Activated CD8-positive, alpha-beta memory T cell treated with anti-CD3 and anti-CD28 coated beads, Interleukin-2, amount 50 U/mL, for 1 hour (primary cell): ENCODE results near the gene PGS1.

Experiments
- DNase-seq: peaks from one replicate; pipeline ENCODE4 v3.0.0-alpha.2; 2020; ENCODE audit errors: extremely low read depth

PGS1 gene

DNA sequence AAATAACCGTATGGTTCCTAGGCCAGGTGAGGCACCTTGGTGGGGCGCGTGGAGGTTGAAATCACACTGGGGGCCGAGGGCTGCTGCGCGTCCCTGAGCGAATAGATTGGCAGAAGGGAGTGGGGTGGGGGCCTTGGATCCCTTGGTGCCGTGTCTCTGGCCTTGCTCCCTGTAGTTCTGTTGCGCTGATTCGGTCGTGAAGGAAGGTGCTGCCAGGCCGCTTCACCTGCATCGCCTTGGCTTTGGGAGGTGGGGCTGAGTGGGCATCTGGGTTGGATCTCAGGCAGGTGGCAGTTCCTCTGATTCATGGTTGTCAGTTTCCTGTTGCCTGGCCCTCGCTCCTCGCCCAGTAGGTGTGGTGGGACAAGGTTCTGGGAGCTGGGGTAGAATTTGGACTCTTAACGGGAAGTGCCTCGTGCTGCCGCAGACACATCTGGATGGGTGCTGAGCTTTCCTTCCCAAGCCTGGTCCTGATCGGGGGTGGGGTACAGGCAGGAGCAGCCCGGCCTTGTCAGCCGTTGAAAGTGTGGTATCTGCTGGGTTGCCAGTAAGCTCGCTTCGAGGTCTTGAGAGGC lies 30.1 kb downstream of the PGS1 start:
- DNase-seq: no peak

DNA sequence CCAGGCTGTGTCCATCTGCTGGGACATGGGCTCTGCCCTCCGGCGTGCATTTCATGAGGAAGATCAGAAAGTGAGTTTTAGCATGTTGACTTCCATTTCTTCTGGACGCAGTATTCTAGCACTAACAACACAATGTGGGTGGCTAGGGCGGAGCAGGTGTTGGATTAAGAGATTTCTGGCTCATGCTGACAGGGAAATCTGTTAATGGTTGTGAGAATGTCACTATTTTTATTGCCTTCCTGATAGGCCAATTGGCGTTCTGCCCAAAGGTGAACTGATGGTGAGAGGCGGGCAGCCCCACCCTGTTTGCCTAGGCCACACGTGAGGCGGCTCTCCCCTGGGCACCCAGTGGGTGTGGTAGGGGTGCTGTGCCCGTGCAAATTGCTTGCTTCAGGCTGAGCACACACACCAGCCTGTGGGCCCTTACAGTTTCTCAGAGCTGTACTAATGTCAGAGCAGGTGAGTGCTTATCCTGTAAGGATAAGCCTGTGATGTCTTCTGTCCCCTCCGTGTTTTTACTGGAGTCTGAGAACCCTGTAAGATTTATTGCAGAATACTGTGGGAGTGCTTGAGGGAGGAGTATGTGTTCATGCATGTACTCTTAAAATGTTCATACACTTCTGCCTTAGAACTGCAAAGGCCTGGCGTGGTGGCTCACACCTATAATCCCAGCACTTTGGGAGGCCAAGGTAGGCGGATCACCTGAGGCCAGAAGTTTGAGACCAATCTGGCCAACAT lies 30.9 kb downstream of the PGS1 start:
- no peak for DNase-seq

DNA sequence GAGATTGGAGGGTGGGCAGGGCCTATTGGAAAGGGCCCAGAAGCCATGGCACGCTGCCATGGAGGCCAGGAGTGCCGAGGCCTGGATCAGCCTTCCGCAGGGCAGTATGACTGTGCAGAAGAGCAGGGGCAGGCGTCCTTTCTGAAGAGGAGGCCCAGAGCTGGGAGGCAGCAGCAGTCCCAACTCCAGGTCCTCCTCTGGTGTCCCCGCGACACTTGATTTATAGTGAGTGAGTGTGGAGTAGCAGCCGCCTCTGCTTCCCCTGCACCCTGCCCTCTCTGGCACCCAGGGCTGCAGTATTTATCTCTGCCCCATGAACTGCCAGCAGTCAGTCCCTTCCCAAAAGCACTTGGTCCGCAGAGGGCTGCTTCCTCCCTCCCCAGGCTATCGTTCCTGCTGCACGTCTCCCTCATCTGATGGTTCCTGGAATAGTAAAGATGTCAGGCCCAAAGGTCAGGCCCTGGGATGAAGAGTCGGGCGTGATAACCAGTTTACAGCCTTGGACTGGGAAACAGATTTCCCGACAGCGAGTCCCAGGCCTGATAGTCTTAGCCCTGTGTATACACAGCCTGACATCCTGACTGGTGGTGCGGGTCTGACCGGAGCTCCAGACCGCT lies 32.9 kb downstream of the PGS1 start:
- no peak for DNase-seq

DNA sequence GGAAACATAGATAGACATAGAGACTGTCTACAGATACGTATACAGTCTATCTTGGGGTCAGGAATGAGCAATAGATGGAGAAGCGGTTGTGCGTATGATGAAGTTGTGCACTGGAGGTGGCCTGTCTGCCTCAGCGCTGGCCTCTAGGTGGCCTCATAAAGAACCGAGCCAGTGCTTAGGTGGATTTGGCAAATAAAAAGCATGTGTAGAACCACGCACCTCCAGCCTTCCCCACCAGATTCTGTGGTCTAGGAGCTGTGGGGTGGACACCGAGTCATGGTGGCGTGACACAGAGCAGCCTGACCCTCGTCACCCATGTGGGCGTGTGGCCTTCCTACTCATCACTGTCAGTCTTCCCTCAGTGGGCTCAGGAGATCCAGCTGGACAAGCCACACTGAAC lies 34.0 kb downstream of the PGS1 start:
- no peak for DNase-seq

DNA sequence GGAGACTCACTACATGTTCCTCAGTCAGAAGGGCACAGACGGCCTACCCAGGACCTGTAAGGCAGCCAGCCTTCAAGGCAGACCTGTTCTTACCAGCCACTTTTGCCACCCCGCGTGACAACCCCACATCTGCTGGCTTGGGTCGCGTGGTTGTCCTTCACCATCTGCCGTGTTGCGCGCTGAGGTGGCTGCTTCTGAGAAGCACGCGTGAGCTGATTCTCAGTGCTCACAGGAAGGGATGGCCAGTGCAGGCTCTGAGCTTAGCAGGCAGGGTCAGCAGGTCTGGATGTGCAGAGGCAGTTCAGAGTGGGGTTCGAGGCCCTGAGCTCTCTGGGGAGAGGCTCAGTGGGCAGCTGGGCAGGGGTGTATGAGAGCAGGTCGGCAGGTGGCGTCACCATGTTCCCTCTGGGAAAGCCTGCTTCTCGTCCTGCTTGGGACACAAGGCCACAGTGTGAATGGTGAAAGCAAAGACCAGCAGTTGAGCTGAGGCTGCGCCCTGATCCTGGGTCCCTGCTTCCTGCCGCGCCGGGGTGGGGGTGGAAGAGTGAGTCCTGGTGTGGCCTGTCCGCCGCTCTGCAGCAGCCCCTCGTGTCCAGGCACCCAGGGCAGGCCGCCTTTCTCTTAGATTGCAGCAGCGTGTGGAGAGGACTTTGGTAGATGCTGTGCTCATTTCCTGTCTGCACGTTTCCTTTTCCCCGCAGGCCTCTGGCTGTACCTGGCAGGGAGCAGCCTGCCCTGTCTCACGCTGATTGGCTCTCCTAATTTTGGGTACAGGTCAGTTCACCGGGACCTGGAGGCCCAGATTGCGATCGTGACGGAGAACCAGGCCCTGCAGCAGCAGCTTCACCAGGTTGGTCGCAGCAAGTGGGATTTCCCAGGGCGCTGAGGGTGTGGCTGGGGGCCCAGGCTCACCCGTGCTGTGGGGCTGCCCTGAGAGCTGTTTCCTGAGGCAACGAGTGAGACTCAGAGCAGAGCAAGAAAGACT lies 36.0 kb downstream of the PGS1 start:
- DNase-seq: no peak

DNA sequence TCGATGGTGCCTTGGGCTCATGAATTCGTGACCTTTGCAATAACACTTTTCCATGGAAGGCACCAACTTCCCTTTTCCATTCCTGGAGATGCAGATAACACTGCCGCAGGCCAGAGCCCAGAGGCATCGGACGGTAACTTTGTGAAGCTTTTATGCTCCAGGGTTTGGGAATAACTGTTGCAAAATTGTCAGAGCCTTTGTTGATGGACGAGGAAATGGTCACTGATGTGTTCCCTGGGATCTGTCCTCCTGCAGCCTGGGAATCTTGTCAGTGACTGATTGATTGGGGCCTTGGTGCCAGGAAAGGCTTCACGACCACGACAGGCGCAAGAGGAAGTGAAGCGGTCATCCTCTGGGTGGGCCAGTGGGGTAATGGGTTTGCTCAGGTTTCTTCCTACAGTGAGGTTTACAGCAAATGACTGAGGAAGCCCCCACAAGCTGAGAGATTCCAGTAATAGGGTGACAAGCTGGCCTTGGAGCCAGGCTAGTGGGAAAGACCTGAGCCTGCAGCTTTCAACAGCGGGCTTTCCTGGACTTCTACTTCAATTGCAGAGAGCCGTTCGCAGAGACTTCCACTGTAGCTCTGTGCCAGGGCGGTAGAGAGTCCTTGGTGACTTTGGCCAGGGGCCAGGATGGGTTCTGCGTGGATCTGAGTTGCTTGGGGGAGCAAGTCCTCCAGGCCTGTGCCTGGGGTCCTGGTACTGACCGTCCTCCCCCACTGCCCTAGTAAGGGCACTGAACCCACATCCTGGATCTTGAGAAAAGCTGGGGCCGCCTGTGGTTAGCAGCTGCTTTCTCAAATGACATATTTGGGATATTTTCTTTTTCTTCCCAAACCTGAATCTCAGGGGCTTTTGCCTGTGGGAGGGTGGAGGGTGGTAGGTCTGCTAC lies 37.6 kb downstream of the PGS1 start:
- no peak for DNase-seq

DNA sequence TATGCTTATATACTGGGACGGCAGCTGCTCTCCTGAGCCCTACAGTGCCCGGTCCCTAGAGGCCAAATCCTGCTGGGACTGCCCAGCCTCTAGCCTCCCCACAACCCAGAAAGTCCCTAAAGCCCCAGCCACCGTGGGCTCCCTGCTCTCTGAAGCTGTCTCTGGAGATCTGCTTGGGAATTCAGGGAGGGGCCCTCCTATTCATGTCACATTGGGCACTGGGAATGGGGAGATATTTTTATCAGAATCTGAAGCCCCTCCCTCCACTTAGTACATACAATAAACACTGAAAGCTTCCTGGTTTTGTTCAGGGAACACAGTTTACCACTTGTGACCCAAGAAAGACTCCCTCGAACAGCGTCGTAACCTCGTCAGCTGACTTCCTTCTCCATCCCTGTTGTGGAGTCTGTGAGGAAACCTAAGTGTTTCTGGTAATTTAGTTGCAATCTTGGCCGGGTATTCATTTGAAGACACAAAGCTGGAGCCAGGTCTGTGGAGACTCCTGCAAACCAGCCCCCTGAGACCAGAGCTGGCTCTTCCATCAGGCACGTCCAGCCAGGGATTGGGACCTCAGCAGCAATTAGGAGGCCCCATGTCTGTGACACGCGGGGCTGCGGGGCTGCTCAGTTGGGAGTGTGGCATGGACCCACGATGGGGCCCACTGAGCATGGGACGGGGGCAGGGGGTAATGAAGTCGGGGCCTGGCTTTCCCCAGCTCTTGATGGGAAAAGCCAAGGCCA lies 38.5 kb downstream of the PGS1 start:
- no peak for DNase-seq

DNA sequence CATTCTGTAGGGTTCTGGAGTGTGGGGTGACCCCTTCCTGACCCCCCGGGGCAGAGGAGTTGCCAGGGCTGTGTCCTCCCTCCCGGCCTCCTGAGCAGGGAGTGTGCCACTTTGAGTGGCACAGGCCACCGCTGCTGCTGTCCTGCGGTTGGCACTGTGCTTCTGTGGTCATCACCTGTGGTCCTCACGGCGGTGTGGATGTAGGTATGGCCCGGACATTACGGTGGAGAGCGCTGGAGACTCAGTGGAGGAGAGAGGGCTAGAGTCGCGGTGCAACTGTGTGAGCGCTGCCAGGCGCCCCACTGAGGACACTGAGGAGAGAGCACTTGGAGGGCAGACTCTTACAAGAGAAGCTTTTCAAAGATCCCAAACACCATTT lies 39.1 kb downstream of the PGS1 start:
- DNase-seq: no peak

DNA sequence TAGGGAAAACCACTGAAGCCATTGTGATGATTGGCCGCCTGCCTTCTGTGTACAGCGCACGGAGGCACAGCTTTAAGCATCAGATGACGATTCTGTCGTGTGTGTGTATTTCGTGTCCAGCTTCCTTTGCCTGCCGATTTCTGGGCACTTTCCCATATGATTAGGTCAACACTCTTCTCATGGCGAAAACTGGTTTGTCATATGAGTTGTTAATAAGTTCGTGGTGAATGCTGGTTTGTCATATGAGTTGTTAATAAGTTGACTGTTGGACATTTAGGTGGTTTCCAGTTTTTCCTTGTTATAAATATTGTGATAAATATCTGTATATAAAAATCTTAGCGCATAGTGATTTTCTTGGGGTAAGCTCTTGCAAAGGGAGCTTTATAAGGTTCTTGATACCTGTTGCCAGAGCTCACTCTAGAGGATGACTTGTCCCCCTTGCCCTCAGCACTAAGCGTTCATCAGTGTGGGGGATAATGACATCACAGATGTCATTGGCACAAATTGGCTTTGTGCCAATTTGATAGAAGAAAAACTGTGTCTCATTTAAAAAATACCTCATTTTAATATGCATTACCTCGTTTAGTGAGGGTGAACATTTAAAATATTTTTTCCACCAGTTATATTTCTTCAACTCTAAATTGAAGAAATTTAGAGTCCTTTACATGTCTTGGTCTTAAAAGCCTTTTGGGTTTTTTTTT lies 40.0 kb downstream of the PGS1 start:
- DNase-seq: no peak

DNA sequence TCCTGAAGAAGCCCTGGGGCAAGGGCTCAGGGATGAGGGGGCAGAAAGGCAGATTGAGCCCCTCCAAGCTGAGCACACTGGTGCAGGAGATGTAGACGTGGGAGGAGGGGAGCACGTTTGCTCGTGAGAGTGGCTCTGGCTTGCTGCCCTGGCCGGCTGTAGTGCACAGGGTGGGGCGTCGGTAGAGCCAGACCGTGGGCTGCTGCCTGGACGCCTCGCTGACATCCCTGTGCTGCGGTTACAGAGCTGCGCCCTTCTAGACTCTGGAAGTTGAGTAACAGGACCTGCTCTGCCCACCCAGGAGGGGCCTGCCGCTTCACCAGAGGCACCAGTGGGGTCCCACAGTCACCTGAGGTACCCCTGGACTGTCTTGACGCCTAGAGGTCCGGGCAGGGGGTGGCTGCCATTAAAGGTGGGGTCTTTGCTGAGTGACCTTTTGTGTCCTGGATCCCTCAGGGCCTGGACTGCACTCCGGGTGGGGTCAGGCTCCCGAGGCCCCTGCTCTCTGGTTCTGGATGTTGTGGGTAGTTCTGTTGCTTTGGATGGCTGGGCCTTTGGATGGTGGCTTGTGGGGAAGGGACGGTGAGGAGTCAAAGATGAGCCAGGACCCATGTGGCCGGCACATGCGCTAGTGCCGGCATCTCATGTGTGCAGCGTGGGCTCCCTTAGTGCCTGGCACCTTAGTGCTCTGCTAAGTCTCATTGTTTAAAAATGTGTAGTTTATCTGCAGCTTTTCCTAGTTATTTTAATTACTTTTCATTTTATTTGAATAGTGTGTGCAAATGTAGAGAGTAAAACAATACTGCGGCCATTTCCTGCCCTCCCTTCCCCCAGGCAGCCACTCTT lies 41.7 kb downstream of the PGS1 start:
- no peak for DNase-seq

DNA sequence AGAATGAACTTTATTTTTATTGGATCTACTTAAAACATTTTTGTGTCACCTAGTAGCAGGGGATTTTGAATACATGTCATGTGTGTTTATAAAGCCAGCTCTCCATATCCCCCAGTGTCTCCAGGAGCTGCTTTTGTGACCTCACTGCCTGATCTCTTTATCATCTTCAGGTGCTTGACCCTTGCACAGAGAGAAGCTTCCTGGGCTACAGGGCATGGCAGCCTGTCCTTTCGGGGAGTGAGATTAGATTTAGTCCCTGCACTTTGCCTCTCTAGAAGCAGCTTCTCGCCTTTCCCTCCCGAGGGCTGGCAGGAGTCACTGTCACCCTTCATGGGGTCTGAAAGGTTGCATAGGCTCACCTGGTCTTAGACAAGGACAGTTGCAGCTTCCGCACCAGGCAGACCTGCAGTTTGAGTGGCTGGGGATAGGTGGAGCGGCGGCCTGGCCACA lies 42.7 kb downstream of the PGS1 start:
- no peak for DNase-seq

DNA sequence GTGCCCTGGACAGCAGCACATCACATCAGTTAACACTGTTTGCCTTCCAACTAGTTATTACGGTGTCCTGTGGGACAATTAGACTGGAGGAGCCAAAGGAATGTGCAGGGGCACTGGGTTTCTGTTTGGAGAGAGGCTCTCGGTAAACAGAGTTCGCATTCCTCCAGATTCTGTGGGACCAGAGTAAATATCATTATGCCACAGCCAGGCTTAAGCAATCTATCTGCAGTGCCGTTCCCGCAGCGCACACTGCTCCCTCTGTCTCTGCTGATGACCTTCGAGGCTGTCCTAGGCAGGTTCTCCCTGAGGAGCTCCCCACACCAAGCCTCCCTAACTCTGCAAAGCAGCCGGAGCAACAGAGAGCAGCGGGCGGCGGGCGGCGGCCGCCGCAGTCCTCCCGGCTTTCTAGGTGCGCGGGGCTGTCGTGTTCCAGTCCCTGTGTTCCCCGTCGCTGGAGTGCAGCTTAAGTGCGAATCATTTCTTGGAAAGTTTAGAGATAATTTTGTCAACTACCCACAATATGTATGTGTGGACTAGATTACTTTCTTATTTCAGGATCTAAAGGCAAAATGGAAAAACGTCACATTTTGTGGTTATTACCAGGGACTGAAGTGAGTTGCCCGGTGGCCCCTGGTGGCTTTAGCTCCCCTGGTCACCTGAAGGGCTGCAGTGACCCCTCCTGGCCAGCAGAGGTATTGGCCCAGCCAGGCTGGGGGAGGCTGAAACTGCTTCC lies 43.3 kb downstream of the PGS1 start:
- peak; percentile 24 for DNase-seq

DNA sequence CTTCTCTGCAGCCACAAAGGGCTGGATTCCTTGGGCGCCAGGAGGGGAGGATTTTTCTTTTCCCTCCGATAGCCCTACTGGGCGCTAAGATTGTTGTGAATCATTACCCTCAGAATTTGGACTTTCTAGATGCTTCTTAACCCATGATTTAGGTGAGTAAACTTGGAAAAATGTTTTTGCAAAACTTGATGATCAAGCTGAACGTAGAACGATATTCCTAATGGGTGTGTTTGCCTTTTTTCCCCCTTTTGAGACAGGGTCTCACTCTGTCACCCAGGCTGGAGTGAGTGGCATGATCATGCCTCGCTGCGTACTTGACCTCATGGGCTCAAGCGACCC lies 43.8 kb downstream of the PGS1 start:
- DNase-seq: no peak

DNA sequence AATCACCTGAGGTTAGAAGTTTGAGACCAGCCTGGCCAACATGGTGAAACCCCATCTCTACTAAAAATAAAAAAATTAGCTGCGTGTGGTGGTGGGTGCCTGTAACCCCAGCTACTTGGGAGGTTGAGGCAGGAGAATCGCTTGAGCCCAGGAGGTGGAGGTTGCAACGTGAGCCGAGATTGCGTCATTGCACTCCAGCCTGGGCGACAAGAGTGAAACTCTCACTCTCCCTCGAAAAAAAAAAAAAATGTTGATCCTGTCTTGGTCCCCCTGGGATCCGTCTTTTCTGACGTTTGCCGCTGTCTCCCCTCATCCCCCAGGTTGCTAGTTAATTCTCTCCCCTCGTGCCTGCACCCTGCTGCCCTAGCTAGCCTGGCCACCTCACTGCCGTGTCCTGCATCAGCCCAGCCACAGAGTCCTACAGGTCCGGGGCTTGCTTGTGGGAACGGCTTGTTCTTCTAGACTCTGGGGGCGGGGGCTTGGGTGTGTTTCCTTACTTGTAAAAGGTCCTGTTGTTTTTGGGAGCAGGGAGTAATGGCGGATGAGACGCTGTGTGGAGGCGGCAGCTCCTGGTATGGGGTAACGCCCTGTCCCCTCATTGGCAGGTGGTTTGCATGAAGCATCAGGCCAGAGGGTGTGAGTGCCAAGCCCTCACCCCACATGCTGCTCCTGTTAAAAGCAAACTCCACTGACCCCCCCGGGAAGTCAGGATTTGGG lies 44.6 kb downstream of the PGS1 start:
- DNase-seq: no peak

DNA sequence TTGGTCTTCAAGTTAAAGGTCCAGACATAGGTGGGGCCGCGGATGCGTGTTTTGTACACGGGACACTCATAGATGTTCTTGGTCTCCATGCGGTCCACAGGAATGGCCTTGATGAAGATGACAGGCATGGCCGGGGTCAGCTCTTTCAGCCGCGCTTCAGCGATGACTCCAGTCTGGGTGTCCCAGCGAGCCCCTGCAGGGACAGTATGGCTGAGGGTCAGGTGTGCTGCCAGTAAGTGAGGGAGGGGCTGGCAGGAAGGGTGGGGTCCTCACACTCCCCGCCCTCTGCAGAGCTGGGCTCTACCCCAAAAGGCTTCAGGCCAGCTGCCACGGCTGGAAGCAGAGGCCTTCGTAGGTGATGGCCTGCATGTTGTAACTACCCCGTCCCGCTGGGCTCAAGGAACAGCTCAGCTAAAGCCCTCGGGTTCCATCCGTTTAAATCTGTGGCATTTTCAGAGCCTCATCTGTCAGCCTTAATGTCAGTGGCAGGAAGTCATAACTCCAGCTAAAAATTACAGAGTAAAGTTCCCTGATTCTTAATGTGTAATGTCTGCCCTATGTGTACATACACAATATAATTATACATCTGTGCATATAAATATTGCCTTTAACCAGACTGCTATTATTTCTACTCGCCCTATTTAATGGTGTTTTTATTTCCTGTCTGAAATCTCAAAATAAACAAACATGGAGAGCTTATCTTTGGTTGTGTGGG lies 45.7 kb downstream of the PGS1 start:
- DNase-seq: no peak

DNA sequence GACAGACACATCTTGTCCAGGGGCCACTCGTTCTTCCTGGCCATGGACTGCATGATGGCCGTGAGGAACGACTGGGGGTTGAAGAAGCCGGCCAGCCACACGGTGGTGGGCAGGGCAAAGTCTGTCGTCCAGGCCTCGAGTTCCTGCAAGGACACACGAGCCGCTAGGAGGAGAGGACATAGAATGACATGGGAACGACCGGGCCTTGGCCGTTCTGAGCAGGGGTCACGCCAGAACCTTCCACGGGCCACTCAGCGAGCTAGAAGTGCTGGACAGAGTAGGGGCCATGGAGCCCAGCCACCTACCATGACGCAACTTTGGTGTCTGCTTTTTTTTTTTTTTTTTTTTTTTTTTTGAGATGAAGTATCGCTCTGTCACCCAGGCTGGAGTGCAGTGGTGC lies 47.0 kb downstream of the PGS1 start:
- DNase-seq: no peak

DNA sequence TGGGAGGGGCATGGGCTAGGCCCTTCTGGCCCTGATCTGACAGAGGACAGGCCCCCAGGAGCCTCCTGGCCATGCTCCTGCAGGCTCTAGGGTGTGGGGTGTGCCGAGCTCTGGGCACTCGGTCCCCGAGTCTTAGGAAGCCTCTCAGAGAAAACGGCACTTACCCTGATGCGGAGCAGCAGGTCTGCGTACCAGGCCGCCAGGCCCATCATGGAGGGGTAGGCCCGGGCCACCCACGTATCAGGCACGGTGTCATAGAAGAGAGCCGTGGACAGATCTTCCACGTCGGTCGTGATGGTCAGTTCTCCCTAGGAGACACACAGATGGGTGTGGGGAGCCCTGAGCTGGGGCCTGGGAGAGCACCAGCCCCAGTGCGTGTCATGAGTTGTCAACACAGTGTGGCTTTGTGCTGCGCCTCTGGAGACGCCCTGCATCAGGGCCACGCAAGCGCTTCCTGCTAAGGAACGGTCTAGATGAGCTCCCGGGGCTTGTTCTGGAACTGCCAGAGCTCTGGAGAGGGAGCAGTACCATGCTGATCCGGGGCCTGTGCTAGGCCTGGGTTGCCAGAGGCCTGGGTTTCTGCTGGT lies 47.9 kb downstream of the PGS1 start:
- no peak for DNase-seq
